ENCODE measurements around the gene CDC42BPA.
"Not testable (repeated sequence)": the region's sequence is repeated elsewhere in the genome, so short reads cannot be mapped to it uniquely, and the experiment has no call there.

CDC42BPA gene

GRCh38 chr1:227049253-227049652, 269.0 kb downstream of the CDC42BPA start:
- DNase-seq: no peak

- DNase-seq: no peak
Observed at GRCh38 chr1:227043755-227044154, 274.5 kb downstream of the CDC42BPA start.

DNA sequence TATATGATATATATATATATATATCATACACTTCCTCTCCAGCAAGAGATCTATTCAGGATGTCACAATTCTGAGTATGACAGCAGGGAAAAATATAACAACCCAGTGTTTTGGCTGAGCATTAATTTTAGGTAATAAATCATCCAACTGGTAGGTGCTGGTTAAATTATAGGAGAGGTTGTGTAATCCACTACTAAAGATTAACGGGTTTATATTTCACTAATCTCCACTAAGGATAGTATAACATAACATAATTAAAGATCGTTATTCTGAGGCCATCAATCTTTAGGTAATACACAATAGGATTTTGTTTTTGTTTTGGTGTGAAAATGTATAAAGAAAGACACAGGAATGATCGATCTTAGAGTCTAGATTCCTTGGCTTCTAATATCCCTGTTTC, 276.0 kb downstream of the CDC42BPA start:
- DNase-seq: no peak

DNA sequence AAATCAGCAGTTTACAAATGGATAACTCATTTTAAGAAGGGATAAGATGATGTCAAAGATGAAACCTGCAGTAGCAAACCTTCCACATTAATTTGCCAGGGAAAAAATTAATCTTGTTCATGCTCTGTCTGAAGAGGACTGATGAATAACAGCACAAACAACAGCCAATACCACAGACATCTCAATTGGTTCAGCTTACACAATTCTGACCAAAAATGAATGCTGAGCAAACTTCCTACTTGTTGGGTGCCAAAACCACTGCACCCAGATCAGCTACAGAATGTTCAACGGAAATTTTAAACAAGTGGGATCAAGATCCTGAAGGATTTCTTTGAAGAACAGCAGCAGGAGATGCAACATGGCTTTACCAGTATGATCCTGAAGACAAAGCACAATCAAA, 279.9 kb downstream of the CDC42BPA start:
- DNase-seq: no peak

DNA sequence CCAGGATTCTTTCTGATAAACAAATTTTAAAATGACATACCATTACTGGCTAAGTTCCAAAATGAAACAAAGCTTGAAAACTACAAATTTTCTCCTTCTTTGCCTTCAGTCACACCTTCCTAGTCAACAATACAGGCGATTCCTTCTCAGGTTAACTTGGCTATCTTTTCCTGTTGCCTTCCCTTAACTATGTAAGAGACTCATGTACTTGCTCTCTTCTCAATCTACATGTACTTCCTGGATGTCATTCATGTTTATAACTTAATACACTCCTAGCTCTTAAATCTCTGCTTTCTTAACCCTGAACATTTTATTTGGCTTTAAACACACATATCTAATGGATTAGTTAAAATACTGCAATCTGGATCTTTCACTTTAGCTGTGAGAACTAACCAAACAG, 281.2 kb downstream of the CDC42BPA start:
- no peak for DNase-seq

GRCh38 chr1:227035316-227035715, 283.0 kb downstream of the CDC42BPA start:
- DNase-seq: no peak

DNA sequence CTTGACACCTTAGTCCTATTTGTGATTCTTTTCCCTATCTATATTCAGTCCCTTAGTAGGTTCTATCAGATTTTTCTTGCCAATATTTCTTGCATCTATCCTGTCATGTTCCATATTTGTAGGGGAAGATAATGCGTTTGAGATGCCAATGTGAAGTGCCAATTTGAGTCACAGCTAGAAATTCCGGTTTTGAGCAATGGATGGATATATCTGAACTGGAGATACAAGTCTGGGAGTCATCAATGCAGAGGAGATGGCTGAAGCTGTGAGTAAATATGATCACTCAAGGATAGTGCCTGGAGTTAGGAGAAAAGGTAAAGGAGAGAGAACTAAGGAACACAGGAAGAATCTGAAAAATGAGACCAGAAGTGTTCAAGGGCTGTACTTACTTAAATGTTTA, 284.4 kb downstream of the CDC42BPA start:
- no peak for DNase-seq

GRCh38 chr1:227032396-227032795, 285.9 kb downstream of the CDC42BPA start:
- no peak for DNase-seq

- DNase-seq: no peak
Observed at GRCh38 chr1:227016990-227017389, 301.3 kb downstream of the CDC42BPA start.

GRCh38 chr1:227010645-227011044, 307.6 kb downstream of the CDC42BPA start:
- no peak for DNase-seq

- no peak for DNase-seq
Observed at GRCh38 chr1:227009937-227010336, 308.4 kb downstream of the CDC42BPA start.

DNA sequence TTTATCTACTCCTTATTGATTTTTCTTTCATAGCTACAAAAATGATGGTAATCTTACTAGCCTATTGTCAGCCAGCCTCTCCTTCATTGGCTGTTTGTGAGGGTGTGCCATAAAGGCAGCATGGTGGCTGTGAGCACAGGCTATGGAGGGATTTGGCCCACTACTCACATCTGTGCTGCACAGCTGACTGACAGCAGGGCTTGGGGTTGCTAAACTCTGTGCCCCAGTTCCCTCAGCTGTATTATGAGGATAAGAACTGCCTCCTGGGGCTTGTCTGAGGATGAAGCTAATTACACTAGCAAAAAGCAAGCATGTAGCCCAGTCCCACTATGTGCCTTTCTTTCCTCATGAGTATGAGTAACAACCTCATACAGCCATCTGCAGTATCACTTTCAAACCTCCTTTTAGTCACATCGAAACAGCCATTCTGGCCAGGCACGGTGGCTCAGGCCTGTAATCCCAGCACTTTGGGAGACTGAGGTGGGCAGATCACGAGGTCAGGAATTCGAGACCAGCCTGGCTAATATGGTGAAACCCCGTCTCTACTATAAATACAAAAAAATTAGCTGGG, 312.0 kb downstream of the CDC42BPA start:
- no peak for DNase-seq

DNA sequence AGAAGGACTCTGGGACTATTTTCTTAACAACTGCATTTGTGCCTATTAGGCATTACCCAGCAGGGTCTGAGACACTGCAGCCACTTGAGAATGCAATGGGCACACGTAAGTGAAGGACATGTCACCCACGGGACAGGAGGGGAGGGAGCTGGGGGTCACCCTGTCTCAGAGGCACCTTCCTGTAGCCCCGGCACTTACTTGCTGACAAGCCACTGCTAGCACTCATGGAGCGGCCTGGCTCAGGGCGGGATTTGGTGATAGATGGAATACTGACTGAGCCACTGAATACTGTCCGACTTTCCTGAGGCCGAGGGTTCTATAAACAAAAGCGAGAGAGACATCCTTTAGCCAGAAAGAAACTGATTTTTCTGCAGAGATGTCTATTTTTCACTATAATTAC, 313.5 kb downstream of the CDC42BPA start:
- DNase-seq: no peak

DNA sequence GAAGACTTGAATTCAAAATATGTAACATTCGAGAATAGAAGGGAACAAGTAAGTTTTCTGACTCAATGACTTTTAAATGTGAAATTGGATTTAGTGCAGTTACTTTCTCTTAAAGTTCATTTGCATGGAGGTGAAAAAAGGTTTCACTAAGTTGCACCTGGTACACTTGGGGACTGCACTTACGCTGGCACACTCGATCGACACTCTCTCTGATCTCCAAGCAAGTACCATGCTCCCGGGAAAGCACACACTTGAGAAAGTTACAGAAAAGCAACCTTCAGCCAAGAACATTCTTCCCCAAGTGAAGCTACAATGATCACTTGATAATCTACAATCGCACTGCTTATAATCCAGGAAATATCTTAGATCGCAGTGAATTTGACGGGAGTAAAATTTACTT, 315.1 kb downstream of the CDC42BPA start:
- no peak for DNase-seq

- no peak for DNase-seq
Observed at GRCh38 chr1:227002531-227003049, 315.7 kb downstream of the CDC42BPA start.

DNA sequence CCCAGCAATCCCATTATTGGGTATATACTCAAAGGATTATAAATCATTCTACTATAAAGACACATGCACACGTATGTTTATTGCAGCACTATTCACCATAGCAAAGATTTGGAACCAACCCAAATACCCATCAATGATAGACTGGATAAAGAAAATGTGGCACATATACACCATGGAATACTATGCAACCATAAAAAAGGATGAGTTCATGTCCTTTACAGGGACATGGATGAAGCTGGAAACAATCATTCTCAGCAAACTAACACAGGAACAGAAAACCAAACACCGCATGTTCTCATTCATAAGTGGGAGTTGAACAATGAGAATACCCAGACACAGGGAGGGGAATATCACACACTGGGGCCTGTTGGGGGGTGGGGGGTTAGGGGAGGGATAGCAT, 318.7 kb downstream of the CDC42BPA start:
- DNase-seq: not testable (repeated sequence)

DNA sequence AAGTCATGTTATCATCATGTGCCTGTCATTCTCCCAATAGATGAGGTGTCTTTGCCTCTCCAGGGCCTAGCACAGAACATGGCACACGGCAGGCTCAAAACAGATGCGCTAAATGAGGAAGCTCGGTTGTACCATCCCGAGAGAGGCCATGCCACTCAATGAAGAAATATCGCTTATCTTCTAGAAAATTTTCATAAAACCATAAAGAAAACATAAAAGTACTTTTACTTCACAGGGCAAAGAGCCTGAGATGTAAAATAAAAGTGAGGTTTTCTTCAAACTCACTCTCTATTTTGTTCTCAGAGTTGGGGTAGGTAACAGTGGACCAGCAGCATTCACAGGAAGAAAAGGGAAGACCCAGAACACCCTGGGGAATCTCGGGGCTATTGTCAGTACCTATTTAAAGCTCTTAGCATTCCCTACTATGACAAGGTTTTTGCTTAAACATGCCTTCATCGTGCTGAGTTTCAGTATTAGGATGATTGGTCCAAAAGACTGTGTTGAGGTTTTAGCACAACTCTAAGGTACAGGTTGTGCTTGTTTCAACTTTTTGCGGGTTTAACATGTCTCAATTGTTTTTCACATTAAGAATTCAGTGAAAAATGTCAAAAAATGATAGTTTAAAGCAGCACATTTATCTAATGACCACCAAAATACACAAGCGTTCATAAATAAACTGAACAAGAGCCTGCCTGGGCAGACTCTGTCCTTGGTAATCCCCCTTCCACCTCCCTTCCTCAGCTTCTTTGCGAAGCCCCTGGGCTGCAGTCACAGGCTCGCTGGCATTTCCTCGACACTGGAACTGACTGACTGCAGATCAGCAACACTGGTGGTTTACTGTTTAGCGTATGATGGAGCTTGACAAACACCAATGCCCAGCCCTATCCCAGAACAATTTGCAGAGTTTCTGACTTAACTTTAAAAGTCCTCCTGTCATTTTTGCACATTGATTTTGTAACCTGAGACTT, 322.6 kb downstream of the CDC42BPA start:
- no peak for DNase-seq

GRCh38 chr1:226994586-226995364, 323.5 kb downstream of the CDC42BPA start:
- no peak for DNase-seq

GRCh38 chr1:226993814-226994585, 324.3 kb downstream of the CDC42BPA start:
- no peak for DNase-seq

GRCh38 chr1:226991920-226992319, 326.4 kb downstream of the CDC42BPA start:
- no peak for DNase-seq

- DNase-seq: no peak
Observed at GRCh38 chr1:226990133-226990716, 328.1 kb downstream of the CDC42BPA start.

Data from right hindlimb (tissue), 1 donor.